H54 (cell line): ENCODE data around the gene RELCH.

Source experiments
- DNase-seq: peaks from one replicate; pipeline ENCODE4 v3.0.0; 2011; ENCODE audit warnings: low spot score, mixed read lengths; ENCODE audit not compliant: insufficient read length
- FAIRE-seq: peaks from 3 replicates; lab custom pipeline; 2011; peaks lifted over from hg19 to GRCh38; lab: Jason Lieb, UNC
- POLR2A ChIP-seq: IDR thresholded peaks from 2 replicates; pipeline ENCODE4 v1.6.1; 2011; ENCODE audit warnings: low read depth, mild to moderate bottlenecking, low read length

RELCH gene

GRCh38 chr18:62206593-62206992 is 19.5 kb downstream of the RELCH start:
- no peak for DNase-seq
- no peak for TF ChIP-seq POLR2A
- FAIRE-seq: no peak

DNA sequence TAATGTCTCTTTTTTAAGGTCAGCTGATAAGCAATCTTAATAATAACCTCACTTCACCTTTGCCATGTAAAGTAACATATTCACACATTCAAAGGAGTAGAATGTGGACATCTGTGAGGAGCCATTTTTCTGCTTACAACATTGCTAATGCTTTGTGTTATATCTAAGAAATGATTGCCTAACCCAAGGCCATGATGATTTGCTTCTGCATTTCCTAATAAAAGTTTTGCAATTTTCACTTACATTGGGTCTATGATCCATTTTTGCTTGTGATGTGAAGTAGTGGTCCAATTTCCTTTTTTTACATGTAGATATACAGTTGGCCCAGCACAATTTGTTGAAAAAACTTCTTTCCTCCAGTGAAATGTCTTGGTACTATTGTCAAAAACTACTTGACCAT is 22.0 kb downstream of the RELCH start:
- no peak for TF ChIP-seq POLR2A
- DNase-seq: no peak
- no peak for FAIRE-seq

GRCh38 chr18:62210138-62210537 is 23.1 kb downstream of the RELCH start:
- FAIRE-seq: no peak
- no peak for DNase-seq
- no peak for TF ChIP-seq POLR2A

DNA sequence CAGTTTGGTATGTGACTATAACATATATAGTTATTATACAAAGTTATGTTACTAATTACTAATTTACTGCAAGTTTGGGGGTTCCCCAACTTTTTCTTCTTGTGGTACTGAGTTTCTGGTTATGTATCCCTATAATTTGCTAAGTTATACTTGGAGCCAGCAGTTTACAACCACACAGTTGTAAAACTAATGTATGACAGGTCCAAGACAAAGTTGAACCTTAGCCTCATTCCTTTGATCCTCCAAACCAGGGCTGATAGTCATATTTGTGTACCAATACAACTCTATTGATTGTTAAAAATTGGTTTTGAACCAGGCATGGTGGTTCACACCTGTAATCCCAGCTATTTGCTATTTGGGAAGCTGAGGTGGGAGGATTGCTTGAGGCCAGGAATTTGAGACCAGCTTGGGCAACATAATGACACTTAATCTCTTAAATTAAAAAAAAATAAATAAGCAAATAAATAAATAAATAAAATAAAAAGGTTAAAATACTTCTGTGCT is 24.3 kb downstream of the RELCH start:
- DNase-seq (no peak), FAIRE-seq (no peak)
- no peak for TF ChIP-seq POLR2A

GRCh38 chr18:62214790-62215189 is 27.7 kb downstream of the RELCH start:
- TF ChIP-seq POLR2A: no peak
- no peak for DNase-seq
- FAIRE-seq: no peak

DNA sequence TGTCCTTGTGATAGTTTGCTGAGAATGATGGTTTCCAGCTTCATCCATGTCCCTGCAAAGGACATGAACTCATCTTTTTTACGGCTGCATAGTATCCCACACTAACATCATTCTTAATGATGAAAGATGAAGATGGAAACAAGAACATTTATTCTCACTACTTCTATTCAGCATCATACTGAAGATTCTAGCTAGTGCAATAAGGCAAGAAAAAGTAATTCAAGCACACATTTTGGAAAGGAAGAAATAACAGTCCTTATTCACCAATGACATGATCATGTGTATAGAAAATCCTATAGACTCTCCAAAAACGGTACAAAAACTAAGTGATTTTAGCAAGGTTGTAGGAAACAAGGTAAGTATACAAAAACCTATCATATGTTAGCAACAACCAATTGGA is 37.2 kb downstream of the RELCH start:
- TF ChIP-seq POLR2A: no peak
- no peak for DNase-seq
- no peak for FAIRE-seq

DNA sequence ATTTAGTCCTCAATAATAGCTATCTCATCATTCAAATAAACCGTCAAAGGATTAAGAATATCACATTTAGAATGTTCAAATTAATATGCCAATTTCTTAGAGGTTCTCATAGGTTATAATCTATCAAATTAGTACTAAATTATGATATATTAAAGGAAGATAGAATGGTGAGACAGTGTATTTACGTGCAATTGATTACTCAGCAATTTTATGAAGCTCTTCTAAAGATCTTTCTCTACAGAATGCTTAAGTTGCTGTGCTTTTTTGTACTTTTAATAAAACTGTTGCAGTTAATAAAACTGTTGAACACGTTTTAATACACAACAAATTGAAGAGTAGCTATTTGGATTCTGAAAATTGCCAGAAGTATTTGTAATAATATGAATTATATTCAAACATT is 39.0 kb downstream of the RELCH start:
- FAIRE-seq (no peak), DNase-seq (no peak)
- TF ChIP-seq POLR2A: no peak

DNA sequence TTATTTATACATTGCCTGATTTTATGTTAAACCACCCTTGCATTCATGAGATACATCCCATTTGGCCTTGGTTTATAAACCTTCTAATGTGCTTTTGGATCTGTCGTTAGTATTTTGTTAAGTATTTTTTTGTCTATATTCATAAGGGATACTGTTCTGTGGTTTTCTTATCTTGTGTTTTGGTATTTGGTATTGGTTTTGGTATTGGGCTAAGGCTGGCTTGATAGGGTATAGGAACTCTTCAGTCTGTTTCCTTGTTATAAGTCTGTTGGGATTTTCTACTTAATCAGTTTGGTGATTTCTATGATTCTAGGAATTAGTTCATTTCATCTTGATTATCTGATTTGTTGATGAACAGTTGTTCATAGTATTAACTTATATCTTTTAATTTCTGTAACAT is 49.2 kb downstream of the RELCH start:
- DNase-seq (no peak), FAIRE-seq (no peak)
- no peak for TF ChIP-seq POLR2A

GRCh38 chr18:62239475-62239874 is 52.4 kb downstream of the RELCH start:
- no peak for TF ChIP-seq POLR2A
- FAIRE-seq (no peak), DNase-seq (no peak)

DNA sequence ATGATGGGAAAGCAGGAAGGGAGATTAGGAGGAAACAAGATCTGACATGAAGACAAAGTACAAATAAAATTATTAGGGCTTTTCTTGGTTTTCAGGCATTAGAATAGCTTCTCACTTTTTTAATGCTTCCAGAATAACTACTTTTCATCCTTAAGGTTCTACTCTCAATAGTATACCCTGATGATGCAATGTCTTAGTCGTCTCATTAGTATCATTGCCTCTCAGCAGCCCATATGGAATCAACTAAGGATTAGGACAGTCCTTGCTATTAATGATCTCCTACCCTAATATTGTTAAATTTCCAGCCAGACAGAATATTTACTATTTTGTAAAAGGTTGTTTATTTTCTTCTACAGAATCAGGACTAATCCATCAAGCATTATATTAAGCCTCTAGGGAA is 55.9 kb downstream of the RELCH start:
- DNase-seq (no peak), FAIRE-seq (no peak)
- TF ChIP-seq POLR2A: no peak

GRCh38 chr18:62245177-62245576 is 58.1 kb downstream of the RELCH start:
- TF ChIP-seq POLR2A: no peak
- DNase-seq (no peak), FAIRE-seq (no peak)

- FAIRE-seq (no peak), DNase-seq (no peak)
- TF ChIP-seq POLR2A: no peak
Observed at GRCh38 chr18:62245699-62246098, 58.6 kb downstream of the RELCH start.

- TF ChIP-seq POLR2A: no peak
- no peak for FAIRE-seq
- DNase-seq: no peak
Observed at GRCh38 chr18:62248313-62248712, 61.3 kb downstream of the RELCH start.

DNA sequence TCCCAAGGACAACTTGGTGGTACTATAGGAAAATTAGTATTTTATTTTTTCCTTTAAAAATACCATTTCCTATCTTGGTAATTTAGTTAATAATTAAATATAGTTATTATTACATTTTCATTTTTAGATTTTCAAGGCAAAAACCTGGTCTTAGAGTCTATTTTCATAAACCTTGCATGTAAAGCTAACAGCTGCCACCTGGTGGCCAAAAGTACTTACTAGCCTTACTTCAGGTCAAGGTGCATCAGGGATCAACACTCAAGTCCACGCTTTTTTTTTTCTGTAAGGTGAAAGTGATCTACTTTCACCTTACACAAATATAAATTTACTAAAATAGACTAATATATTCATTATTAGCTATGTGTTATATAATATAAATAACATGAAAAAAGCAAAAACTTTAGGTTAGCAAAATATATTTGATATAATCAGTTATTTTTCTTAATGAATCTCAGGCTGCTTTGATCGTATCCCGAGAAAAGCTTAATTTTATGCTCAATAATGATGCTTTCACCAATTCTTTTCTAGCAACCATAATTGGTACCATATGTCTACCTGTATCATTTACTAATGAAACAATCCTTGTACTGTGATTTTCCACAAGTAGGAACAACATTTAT is 62.5 kb downstream of the RELCH start:
- TF ChIP-seq POLR2A: no peak
- DNase-seq (peak; percentile 0), FAIRE-seq (no peak)

GRCh38 chr18:62250475-62250874 is 63.4 kb downstream of the RELCH start:
- TF ChIP-seq POLR2A: no peak
- no peak for FAIRE-seq

More at GRCh38 chr18:62250475-62250874, 63.4 kb downstream of the RELCH start:
- no peak for DNase-seq
